ENCODE data around the gene COPG1. TPM values are rescaled to one million over a fixed set of nuclear protein-coding genes. Genes with fewer than 3 reads are reported as not detected.
"Not testable (repeated sequence)": the region's sequence is repeated elsewhere in the genome, so short reads cannot be mapped to it uniquely, and the experiment has no call there.

Gene COPG1, protein sequence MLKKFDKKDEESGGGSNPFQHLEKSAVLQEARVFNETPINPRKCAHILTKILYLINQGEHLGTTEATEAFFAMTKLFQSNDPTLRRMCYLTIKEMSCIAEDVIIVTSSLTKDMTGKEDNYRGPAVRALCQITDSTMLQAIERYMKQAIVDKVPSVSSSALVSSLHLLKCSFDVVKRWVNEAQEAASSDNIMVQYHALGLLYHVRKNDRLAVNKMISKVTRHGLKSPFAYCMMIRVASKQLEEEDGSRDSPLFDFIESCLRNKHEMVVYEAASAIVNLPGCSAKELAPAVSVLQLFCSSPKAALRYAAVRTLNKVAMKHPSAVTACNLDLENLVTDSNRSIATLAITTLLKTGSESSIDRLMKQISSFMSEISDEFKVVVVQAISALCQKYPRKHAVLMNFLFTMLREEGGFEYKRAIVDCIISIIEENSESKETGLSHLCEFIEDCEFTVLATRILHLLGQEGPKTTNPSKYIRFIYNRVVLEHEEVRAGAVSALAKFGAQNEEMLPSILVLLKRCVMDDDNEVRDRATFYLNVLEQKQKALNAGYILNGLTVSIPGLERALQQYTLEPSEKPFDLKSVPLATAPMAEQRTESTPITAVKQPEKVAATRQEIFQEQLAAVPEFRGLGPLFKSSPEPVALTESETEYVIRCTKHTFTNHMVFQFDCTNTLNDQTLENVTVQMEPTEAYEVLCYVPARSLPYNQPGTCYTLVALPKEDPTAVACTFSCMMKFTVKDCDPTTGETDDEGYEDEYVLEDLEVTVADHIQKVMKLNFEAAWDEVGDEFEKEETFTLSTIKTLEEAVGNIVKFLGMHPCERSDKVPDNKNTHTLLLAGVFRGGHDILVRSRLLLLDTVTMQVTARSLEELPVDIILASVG
- 240 and 286 TPM in 2 replicates for total RNA-seq

DNA sequence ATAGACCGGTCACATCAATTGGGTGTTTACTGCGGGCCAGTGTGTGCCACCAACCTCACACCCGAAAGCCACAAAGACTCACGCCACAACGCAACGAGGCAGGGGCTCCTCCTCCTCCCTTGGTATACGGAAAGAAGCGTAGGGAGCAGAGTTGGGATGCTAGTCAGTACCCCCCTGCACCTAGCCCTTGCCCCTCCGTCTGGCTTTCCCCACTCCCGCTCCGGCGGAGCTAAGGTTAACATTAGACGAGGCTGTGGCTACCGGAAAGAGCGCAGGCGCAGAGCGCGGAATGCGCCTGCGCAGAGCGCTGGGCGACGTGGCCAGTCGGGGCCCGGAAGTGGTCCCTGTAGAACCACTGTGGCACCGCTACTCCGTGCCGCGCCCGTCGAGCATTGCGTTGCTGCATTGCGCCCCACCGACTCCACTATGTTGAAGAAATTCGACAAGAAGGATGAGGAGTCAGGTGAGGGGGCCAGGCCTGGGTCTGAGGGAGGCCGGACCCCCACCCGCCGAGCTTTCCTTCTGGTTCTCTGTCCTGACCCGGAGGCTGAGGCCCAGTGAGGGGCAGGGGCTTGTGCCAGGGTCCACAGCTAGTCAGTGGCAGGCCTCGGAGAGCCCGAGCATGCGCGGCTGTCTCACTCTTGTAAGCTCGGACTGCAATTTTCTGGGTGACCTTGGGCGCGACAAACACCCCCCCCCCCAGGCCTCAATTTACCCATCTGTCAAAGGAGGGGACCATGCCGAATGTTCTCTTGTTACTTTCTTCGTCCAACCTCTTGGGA is at the start of gene COPG1:
COPG1 (plus strand) TSS at position 323 of the 782 bp plus-strand sequence; CDS start at position 427, 104 bp downstream.
- peak; percentile 77 for DNase-seq (ENCODE audit: low read depth)

DNA sequence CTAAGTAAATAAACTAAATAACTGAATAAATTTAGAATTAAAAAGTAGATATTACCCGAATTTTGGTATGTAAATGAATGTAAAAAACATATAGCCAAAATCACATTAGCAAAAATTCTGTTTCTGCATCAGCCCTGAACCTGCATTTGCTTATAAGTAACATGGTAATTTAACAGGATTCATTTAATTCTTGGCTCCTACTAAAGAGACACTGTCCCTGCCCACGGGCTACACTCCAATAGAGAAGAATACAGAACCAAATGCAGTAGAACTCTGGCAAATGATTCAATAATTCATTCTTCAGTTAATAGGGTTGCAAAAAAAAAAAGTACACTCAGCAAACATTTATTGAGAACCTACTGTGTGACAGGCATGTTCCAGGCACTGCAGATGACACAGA is 44.9 kb upstream of the COPG1 start:
- DNase-seq (ENCODE audit: low read depth), result no peak

DNA sequence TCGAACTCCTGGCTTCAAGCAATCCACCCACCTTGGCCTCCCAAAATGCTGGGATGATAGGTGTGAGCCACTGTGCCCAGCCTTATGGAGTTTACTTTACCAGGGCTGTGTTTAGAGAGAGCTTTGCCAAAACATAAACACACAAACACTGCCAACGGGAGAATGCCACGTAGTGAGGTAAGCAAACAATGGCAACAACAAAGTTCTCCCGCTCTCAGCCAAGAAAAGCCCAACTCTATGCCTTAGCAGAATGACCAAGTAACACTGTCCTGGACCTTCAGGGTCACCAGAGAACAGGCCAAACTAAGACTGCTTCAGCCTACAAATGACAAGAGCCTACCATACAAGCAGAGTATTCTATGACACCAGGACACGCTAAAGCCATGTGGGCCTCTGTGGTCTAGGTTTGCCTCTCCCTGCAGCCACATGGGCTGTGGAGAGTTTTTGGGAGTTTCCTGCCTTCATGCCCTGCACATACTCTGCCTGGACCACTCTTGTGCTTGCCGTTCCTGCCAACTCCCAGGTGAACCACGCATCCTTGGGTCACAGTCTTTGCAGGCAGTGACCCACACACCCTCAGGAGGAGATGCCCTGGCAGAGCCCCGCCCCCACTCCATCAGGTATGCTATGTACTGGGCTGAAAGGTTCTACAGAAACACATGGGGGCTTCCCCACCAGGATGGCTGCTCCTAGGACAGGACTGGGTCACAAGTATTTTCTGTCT is 44.1 kb upstream of the COPG1 start:
- DNase-seq (ENCODE audit: low read depth), result no peak

DNA sequence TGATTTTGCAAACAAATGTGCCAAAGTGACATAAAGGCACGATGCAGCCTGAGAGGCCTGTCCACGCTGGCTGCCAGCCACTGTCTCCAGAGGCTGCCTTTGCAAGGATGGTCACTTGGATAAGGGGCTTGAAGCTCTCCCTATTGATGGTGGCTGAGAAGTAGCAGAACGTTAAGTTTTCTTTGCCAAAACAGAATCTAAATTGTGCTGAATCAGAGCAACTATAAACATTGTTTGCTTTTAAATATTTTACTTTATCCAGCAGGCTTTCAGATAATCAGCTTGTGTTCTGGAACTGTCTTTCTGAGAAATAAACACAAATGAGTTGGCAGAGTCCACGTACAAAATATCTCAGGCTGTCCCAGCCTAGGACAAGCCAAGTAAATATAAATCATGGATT is 41.9 kb upstream of the COPG1 start:
- no peak for DNase-seq (ENCODE audit: low read depth)

DNA sequence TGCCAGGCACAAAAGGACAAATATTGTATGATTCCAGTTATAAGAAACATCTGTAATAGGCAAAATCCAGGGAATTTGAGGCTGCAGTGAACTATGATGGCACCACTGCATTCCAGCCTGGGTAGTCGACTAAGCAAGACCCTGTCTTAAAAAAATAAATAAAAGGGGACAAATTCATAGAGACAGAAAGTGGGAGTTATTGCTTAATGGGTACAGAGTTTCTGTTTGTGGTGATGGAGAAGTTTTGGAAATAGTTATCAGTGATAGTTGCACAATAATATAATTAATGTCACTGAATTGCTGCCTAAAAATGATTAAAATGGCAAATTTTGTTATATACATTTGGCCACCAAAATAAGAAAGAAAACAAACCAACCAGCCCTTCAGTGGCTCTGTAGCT is 38.1 kb upstream of the COPG1 start:
- DNase-seq (ENCODE audit: low read depth), result no peak

DNA sequence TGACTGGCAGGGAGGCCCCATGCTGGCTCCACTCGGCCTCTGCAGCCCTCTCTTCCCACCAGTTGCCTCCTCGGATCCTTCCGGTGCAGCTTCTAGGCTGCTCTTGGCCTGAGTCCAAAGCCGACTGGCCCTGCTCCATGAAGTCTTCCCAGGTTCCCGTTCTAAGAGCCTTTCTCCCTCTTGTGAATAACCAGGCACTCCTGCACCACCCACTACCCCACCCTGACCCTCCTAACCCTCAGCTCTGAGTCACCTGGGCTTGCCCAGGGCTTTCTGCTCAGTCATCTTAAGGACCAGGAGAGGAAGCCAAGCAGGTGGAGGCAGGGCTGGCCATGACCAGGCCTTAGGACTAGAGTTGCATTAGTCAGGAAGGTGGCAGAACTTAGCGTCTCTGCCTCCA is 37.6 kb upstream of the COPG1 start:
- peak; percentile 98 for DNase-seq (ENCODE audit: low read depth)

DNA sequence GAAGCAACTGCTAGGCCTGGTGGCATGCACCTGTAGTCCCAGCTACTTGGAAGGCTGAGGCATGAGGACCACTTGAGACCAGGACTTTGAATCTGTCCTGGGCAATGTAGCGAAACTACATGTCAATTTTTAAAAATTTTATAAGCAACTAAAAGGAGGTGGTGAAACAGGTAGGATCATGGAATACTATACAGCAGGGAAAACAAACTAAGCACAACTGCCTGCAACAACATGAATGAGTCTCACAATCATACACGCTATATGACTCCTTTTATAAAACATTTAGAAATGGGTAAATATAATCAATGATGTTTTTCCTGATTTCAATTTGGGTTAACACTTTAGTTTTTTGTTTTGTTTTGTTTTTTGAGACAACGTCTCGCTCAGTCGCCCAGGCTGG is 36.2 kb upstream of the COPG1 start:
- no peak for DNase-seq (ENCODE audit: low read depth)

DNA sequence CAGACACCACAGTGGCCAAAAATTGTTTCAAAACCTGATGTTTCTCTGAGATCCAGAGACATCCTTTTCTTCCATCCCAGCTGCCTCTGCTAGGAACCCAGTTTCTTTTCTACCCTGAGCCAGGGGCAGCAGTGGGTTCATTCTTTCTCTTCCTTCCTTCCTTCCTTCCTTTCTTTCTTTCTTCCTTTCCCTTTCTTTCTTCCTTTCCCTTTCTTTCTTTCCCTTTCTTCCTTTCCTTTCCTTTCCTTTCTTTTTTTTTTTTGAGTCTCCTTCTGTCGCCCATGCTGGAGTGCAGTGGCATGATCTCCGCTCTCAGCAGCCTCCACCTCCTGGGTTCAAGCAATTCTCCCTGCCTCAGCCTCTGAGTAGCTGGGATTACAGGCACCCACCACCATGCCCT is 30.7 kb upstream of the COPG1 start:
- DNase-seq (ENCODE audit: low read depth), result no peak

DNA sequence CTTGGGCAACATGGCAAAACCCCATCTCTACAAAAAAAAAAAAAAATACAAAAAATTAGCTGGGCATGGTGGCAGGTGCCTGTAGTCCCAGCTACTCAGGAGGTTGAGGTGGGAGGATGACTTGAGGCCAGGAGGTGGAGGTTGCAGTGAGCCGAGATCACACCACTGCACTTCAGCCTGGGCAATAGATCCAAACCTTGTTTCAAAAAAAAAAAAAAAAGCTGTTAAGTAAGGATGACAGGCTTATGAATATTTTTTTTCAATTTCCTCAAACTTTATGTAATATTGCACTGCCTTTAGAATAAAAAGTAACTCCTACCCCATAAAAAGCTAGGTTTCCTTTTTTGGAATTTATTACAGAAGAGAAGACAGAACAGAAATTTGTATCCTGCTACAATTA is 25.0 kb upstream of the COPG1 start:
- not testable (repeated sequence) for DNase-seq (ENCODE audit: low read depth)

DNA sequence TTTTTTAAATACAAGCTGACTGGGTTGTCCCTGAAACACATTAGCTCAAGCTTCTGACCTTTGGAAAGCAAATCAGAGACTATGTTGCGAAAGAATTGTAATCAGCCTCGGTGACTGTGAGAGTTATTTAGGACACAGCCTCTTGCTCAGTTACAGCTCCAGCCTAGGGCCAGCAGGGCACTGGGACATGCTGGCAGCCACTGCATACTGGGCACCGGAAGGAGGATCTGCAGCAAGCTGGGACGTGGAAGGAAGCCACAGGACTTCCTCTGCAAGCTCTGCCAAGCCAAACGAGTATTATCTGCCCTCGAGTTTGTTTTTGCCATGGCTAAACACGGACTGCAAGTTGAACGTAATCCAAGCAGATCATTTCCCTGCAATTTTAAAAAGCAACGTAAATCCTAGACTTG is 24.4 kb upstream of the COPG1 start:
- DNase-seq (ENCODE audit: low read depth), result peak; percentile 87

DNA sequence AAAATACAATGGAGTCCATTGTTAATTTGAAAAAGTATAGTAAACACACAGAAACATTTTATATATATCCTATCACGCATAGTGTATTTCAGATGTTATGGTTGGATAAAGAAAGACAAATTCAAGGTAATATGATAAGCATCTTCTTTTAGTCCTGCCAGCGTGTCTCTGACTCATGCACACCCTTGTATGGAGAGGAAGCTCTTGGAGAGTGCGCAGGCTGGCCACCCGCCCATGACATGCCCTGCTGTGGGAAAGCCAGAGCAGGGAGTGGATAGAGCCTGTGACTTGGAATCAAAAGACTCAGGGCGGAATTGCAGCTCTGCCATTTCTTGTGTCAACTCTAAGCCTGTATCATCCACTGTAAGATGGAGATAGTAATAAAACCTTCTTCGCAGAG is 23.0 kb upstream of the COPG1 start:
- DNase-seq (ENCODE audit: low read depth), result peak; percentile 44

DNA sequence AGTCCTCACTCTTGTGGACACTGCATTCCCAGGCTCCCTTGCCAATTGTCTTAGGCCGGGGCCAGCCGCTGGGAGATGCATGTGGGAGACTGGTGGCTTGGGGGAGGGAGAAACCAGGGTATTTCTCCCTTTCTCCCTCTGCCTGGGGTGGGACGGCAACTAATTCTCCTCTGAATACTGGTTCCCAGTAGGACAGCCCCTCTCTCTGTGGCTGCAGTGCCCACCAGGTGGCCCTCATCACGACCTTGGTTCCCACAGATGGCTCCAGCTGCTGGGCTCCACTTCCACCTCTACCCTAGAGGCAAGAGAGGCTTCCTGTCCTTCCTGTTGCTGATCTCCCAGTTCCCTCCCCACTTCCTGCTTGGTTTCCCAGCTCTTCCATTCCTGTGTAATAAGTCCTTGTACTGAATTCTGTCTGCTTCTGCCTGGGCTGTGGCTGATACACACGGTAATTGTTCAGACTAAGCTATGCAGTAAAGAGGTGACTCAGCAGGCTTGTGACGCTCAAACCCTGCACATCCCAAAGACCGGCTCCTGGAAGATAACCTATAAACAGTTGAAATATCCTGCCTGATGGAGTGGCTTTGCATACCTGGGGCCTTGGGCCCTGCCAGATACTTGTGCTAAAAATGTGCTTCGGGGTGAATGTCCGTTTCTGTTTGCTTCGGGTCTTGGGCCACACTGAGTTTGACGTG is 20.4 kb upstream of the COPG1 start:
- peak; percentile 59 for DNase-seq (ENCODE audit: low read depth)

DNA sequence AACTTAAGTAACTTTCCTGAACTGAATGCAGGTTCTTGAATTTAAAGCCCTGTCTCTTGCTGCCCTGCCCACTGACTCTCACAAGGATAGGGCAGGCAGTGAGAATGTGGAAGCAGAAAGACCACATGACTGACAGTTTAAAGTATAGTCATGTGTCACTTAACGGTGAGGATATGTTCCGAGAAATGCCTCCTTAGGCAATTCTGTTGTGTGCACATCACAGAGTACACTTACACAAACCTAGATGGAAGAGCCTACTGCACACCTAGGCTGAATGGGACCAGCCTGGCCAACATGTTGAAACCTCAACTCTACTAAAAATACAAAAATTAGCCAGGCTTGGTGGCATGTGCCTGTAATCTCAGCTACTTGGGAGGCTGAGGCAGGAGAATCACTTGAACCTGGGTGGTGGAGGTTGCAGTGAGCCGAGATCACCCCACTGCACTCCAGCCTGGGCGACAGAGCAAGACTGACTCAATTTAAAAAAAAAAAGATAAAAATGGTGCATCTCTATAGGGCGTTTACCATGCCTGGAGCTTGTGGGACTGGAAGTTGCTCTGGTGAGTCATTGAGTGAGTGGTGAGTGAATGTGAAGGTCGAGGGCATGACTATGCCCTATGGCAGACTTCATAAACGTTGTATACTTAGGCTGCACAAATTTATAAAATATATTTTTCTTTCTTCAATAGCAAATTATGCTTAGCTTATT is 18.9 kb upstream of the COPG1 start:
- DNase-seq (ENCODE audit: low read depth), result peak; percentile 78

DNA sequence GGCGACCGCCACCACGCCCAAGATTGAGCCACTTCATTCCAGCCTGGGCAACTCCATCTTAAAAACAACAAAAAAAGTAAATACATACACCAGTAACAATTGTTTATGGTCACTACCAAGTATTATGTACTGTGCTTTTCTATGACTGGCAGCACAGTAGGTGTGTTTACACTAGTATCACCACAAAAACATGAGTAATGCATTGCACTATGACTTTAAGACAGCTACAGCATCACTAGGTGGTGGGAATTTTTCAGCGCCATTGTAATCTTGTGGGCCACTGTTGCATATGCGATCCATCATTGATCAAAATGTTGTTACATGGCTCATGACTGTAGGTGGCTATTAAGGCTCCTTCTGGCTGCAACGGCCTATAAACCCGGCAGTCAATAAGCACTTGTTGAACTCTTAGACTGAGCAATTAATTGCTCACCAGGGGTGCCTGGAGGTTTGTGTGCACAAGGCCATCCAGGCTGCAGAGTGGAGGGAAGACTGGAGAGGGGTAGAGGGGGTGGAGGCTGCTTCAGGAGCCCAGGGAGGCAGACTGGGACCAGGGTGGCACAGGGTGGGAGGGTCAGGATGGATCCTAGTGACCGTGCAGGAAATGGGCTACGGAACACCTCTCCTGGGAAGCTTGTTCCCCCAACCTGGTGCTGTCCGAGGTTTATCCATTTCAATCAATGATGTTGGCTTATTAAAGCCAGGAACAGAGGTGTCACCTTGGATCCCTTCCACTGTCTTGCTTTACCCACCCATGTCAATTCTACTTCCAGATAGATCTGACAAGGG is 17.9 kb upstream of the COPG1 start:
- peak; percentile 13 for DNase-seq (ENCODE audit: low read depth)

DNA sequence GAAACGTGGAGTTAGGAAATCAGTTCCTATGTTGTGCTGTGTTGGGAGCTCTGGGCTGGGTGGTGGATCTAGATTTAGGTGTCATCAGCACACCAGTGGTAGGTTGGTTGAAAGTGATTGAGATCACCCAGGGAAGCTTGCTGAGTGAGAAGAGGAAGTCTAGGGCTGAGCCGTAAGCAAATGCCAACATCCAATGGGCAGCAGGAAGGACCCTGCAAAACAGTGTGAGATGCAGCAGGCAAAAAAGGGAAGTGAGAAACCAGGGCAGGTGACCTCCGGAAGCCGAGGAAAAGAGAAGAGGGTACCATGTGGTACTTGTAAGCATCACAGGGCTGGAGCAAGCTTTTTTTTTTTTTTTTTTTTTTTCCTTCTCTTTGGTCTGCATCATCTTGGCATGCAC is 15.9 kb upstream of the COPG1 start:
- DNase-seq (ENCODE audit: low read depth), result no peak

DNA sequence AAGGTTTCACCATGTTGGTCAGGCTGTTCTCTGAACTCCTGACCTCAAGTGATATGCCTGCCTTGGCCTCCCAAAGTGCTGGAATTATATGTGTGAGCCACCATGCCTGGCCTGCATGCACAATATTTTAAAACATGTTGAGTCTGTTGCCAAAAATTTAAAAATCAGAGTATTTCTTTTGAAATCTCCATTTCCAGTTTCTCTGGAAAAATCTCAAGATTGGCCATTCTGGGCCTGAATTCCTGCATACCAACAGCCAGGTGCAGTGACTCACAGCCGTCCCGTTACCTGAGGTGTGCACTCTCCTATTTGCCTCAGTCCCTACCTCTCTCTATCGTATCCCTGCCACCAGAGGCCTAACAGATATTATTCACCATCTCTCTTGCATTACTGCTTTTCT is 15.0 kb upstream of the COPG1 start:
- DNase-seq (ENCODE audit: low read depth), result no peak

DNA sequence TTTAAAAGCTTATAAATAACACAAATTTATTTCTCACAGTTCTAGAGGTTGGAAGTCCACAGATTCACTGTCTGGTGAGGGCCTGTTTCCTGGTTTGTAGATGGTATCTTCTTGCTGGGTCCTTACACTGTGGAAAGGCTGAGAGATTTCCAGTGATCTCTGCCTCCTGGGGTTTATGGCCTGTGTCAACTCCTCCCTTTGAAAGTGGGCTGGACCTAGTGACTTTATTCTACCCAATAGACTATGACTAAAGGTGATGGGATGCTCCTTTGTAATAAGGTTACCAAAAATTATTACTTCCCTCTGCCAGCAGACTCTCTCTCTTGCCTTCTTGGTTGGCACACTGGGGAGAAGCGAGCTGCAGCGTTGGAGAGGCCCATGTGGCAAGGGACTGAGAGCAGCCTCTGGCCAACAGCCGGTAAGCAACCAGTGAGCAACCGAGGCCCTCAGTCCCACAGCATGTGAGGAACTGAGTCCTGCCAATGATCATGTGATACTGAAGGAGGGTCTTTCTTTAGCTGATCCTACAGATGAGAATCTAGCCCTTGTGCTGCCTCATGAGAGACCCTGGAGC is 14.0 kb upstream of the COPG1 start:
- no peak for DNase-seq (ENCODE audit: low read depth)

DNA sequence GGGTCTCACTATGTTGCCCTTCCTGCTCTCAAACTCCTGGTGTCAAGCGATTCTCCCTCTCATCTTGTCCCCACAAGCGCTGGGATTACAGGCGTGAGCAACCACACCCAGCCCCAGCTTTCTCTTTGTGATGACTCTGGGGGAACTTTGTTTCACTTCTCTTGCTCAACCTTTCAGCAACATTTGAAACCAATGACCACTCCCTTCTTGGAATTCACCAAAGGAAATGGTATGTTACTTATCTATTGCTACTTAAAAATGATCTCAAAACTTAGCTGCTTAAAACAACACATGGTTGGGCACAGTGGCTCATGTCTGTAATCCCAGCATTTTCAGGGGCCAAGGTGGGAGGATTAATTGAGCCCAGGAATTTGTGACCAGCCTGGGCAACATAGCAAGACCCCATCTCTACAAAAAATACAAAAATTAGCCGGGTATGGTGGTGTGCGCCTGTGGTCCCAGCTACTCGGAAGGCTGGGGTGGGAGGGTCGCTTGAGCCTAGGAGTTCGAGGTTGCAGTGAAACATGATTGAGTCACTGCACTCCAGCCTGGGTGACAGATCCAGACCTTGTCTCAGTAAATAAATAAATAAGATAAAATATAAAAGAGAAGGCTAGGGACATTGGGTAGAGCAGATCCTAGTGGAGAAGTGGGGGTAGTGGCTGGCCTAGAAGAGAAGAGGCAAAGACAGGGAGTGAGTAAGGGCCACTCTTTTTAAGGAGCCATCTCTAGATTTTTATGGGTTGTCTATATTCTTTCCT is 10.3 kb upstream of the COPG1 start:
- DNase-seq (ENCODE audit: low read depth), result peak; percentile 11
